BLaER1 treated with 17β-estradiol and CSF1 and Interleukin-3, amounts not matched to agents 10 nM and 100 nM (cell line): Measurements from ENCODE around the gene KRT8.
"Not testable (repeated sequence)": the region's sequence is repeated elsewhere in the genome, so short reads cannot be mapped to it uniquely, and the experiment has no call there.

Experiments
- H3K27ac ChIP-seq, 11 experiments: shearing (Covaris generic); formaldehyde crosslinking; 2 replicates each; pipeline ENCODE4 v1.8.1; 2022
- H3K27me3 ChIP-seq, 11 experiments: shearing (Covaris generic); formaldehyde crosslinking; 2 replicates each; pipeline ENCODE4 v1.8.1; 2022
- H3K36me3 ChIP-seq, 11 experiments: shearing (Covaris generic); formaldehyde crosslinking; 2 replicates each; pipeline ENCODE4 v1.8.1; 2022
- H3K4me1 ChIP-seq, 10 experiments: shearing (Covaris generic); formaldehyde crosslinking; 2 replicates each; pipeline ENCODE4 v1.8.1; 2022
- H3K4me2 ChIP-seq, 11 experiments: shearing (Covaris generic); formaldehyde crosslinking; 2 replicates each; pipeline ENCODE4 v1.8.1; 2022
- H3K4me3 ChIP-seq, 10 experiments: shearing (Covaris generic); formaldehyde crosslinking; 2 replicates each; pipeline ENCODE4 v1.8.1; 2022
- H3K9ac ChIP-seq, 11 experiments: shearing (Covaris generic); formaldehyde crosslinking; 2 replicates each; pipeline ENCODE4 v1.8.1; 2022
- H3K9me3 ChIP-seq, 11 experiments: shearing (Covaris generic); formaldehyde crosslinking; replicated peaks in 1 of 11; 2 replicates each; pipeline ENCODE4 v1.8.1; 2022
- H4K20me1 ChIP-seq, 11 experiments: shearing (Covaris generic); formaldehyde crosslinking; 2 replicates each; pipeline ENCODE4 v1.8.1; 2022
- Cebpa-rat ChIP-seq, 11 experiments: shearing (Covaris generic); IDR thresholded peaks; 2 replicates each; pipeline ENCODE4 v1.8.1; 2022

Gene KRT8

DNA sequence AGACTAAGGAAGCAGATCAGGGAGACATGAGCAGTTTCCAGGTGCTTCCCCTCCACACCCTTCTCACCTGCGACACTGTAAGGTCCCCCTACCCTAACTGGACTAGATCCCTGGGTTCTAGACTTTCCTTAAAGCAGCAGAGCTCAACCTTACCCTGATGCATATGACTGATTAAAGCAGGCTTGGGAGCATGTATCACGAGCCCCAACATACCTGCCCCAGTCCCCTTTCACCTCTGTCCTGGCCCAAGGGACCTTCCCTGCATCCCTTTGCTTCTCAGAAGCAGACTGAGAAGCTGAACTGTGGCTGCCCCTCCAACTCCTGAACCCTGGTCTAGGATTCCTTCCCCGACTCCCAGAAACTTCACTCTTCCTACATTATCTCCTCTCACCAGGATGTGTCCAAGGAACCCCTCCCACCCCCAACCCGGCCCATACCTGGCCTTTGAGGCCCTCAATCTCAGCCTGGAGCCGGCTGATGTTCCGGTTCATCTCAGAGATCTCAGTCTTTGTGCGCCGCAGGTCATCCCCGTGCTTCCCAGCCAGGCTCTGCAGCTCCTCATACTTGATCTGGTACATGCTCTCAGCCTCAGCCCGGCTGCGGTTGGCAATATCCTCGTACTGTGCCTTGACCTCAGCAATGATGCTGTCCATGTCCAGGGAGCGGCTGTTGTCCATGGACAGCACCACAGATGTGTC, 5.4 kb downstream of the KRT8 start:
- Histone ChIP-seq H3K27ac (no peak overlapping the region), H4K20me1 (no peaks in the 10 kb centered on the region), H3K4me2 (no peak overlapping the region), H3K9me3 (no peaks in the 10 kb centered on the region), H3K4me1 (peaks cover 5 to 13% (median 8%) of the 10 kb centered on the region in 10 experiments; a peak in 18 of 20 replicates), H3K4me3 (no peak overlapping the region), H3K36me3 (no peaks in the 10 kb centered on the region), H3K27me3 (no peaks in the 10 kb centered on the region), H3K9ac (no peak overlapping the region)
- TF ChIP-seq Cebpa-rat (IDR thresholded peaks at IDR 0.05), result no peak

DNA sequence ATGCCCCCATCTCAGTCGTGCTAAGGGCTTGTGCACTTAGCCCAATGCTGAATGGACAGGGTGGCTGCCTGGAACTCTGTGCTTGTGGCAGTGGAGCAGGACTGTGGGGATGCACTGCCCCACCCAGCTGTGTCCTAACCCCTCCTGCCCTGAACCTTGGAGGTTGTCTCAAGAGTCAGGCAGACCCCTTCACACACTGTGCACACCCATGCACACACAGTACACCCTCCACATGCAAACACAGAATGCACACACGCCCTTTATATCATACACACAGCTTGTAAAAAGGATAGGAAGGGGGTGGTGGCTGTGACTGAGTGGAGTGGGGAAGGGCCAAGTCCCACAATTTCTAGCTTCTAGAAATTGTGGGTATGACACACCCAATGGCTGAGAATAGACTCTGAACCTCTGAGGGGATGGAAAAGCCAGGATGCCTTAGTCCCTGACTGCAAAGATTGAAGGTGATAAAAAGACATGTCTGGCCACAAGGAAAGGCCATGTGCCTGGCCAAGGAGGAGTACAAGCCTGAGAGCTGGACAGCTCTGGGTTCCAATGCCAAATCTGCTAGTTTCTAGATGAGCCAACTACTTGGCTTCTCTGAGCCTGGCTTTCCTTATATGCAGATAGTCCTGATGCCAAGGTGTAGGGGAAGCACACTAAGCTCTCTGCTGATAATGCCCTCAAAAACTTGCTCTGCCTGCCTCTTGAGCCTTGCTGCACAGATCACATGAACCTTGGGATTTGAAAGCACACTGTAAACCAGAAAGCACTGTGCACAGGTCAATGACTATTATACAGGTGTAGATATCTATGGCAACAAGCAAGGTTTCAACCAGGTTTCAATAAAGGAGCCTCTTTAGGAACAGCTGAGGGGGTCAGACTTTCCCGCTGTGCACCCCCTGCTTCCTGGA, 8.4 kb downstream of the KRT8 start:
- no peak for TF ChIP-seq Cebpa-rat (IDR thresholded peaks at IDR 0.05)
- H3K4me3 ChIP-seq, result no peak overlapping the region
- H3K9ac ChIP-seq, result no peak overlapping the region
- H3K36me3 ChIP-seq, result no peaks in the 10 kb centered on the region
- no peaks in the 10 kb centered on the region for H3K4me1 ChIP-seq
- no peaks in the 10 kb centered on the region for H3K27me3 ChIP-seq
- no peaks in the 10 kb centered on the region for H4K20me1 ChIP-seq
- no peak overlapping the region for H3K4me2 ChIP-seq
- H3K9me3 ChIP-seq, result no peaks in the 10 kb centered on the region
- H3K27ac ChIP-seq, result no peak overlapping the region

DNA sequence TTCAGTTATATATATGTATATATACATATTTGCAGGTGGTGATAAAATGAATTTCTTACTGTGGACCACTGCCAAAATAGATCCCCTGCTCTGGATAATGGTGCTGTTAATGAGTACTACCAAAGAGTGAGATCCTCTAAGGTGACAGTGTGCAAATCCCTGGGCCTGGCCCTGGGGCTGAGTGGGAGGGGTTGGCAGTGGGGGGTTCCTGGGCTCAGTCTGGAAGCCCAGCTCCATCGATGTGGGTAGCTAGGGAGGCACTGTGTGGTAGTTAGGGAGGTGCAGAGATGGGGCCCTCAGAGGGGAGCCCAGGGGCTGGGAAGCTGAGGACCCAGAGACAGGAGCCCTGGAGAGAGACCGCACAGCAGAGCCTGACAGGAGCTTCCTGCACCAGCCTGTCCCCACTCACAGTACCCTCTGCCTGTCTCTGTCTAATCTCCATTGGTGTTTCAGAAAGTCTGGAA, 9.1 kb downstream of the KRT8 start:
- no peak for TF ChIP-seq Cebpa-rat (IDR thresholded peaks at IDR 0.05)
- no peak overlapping the region for H3K27ac ChIP-seq

GRCh38 chr12:52892974-52893373, 11.9 kb downstream of the KRT8 start:
- Histone ChIP-seq H4K20me1 (no peaks in the 10 kb centered on the region), H3K36me3 (no peaks in the 10 kb centered on the region), H3K4me3 (no peak overlapping the region), H3K27me3 (no peaks in the 10 kb centered on the region), H3K4me1 (no peaks in the 10 kb centered on the region), H3K4me2 (no peak overlapping the region), H3K27ac (no peak overlapping the region), H3K9ac (no peak overlapping the region), H3K9me3 (no peaks in the 10 kb centered on the region)
- TF ChIP-seq Cebpa-rat (IDR thresholded peaks at IDR 0.05), result no peak

More for the DNA sequence above, 9.1 kb downstream of the KRT8 start:
- Histone ChIP-seq H3K4me1 (no peaks in the 10 kb centered on the region), H3K4me2 (no peak overlapping the region), H3K4me3 (no peak overlapping the region), H3K9me3 (no peaks in the 10 kb centered on the region), H4K20me1 (no peaks in the 10 kb centered on the region), H3K9ac (no peak overlapping the region), H3K27me3 (no peaks in the 10 kb centered on the region), H3K36me3 (no peaks in the 10 kb centered on the region)

GRCh38 chr12:52892207-52892852, 12.5 kb downstream of the KRT8 start:
- no peaks in the 10 kb centered on the region for H3K27me3 ChIP-seq
- H4K20me1 ChIP-seq, result no peaks in the 10 kb centered on the region
- H3K9me3 ChIP-seq, result no peaks in the 10 kb centered on the region
- no peaks in the 10 kb centered on the region for H3K4me1 ChIP-seq
- H3K36me3 ChIP-seq, result no peaks in the 10 kb centered on the region
- no peak for TF ChIP-seq Cebpa-rat (IDR thresholded peaks at IDR 0.05)
- H3K4me3 ChIP-seq, result no peak overlapping the region
- no peak overlapping the region for H3K4me2 ChIP-seq
- no peak overlapping the region for H3K27ac ChIP-seq
- H3K9ac ChIP-seq, result no peak overlapping the region

DNA sequence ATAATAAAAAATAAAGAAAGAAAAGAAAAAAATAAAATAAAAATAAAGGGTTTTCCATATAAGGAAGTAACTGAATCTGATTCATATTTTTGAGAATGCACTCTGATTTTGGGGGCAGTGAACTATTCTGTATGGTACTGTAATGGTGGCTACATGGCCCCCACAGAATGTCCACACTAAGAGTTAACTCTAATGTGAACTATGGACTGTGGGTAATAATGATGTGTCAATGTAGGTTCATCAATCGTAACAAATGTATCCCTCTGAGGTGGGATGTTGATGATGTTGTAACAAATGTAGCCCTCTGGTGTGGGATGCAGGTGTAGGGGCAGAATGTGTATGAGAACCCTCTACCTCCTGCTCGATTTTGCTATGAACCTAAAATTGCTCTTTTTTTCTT, 13.8 kb downstream of the KRT8 start:
- H3K36me3 ChIP-seq, result no peaks in the 10 kb centered on the region
- no peaks in the 10 kb centered on the region for H3K27me3 ChIP-seq
- TF ChIP-seq Cebpa-rat (IDR thresholded peaks at IDR 0.05), result no peak
- H3K9me3 ChIP-seq, result no peaks in the 10 kb centered on the region
- H3K4me3 ChIP-seq, result no peak overlapping the region
- no peaks in the 10 kb centered on the region for H3K4me1 ChIP-seq
- H3K27ac ChIP-seq, result no peak overlapping the region
- no peak overlapping the region for H3K4me2 ChIP-seq
- no peak overlapping the region for H3K9ac ChIP-seq
- H4K20me1 ChIP-seq, result no peaks in the 10 kb centered on the region

GRCh38 chr12:52890417-52890816, 14.5 kb downstream of the KRT8 start:
- Histone ChIP-seq H3K27me3 (no peaks in the 10 kb centered on the region), H3K4me1 (no peaks in the 10 kb centered on the region), H3K9me3 (no peaks in the 10 kb centered on the region), H3K4me3 (no peak overlapping the region), H3K9ac (no peak overlapping the region), H3K27ac (no peak overlapping the region), H3K4me2 (no peak overlapping the region), H3K36me3 (no peaks in the 10 kb centered on the region), H4K20me1 (no peaks in the 10 kb centered on the region)
- no peak for TF ChIP-seq Cebpa-rat (IDR thresholded peaks at IDR 0.05)

DNA sequence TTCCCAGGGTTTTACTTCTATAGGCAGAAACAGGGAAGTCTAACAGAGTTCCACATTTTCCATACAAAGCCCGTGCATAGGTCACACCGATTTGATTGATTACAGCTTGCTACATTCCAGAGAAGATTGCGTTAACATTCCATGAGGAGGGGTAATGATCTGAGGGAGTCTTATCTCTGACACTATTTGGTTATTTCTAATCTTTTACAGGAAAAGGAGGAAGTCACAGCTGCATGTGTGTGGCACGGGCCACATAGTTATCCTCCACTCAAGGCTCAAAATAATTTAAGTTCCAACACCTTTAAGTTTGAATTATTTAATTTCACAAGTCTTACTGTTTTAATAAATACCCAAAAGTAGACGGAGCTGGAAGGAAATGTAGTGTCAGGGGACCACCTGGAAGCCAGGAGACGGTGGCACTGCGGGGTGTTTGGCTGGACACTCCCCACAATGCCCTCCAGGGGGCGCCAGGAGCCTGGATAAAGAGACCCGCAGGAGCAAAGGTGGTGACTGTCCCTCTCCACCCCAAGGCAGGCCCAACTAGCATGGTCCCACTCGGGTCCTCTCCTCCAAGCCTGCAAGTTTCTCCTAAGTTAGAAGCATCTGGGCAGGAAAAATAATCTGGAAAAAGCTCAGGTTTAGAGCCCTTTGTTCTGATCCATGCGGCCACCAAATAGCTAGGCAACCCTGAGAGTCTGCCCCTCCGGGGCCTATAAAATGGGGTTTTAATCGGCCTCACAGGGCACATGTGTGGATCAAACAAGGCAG, 20.2 kb downstream of the KRT8 start:
- H3K4me2 ChIP-seq, result peak overlapping the region in 2 of 11 experiments; percentile 10 to 23; a peak in 2 of 22 replicates
- no peak overlapping the region for H3K27ac ChIP-seq
- no peaks in the 10 kb centered on the region for H4K20me1 ChIP-seq

GRCh38 chr12:52880499-52880898, 24.4 kb downstream of the KRT8 start:
- H4K20me1 ChIP-seq, H3K27ac ChIP-seq, H3K27me3 ChIP-seq, H3K9me3 ChIP-seq, H3K36me3 ChIP-seq, H3K4me3 ChIP-seq: not testable (repeated sequence)
- H3K4me1 ChIP-seq, result peaks cover 4 to 42% (median 33%) of the 10 kb centered on the region in 10 experiments; a peak in 18 of 20 replicates
- H3K9ac ChIP-seq, result peak overlapping the region in 4 of 11 experiments; percentile 7 to 33 (median 18); a peak in 3 of 22 replicates
- H3K4me2 ChIP-seq, result peak overlapping the region in 8 of 11 experiments; percentile 64 to 76 (median 69); a peak in 16 of 22 replicates

More for the DNA sequence above, 20.2 kb downstream of the KRT8 start:
- Histone ChIP-seq H3K9me3 (no peaks in the 10 kb centered on the region), H3K4me3 (no peak overlapping the region), H3K9ac (no peak overlapping the region), H3K4me1 (peaks cover 0 to 14% (median 8%) of the 10 kb centered on the region in 10 experiments; a peak in 9 of 20 replicates), H3K36me3 (no peaks in the 10 kb centered on the region), H3K27me3 (no peaks in the 10 kb centered on the region)
- no peak for TF ChIP-seq Cebpa-rat (IDR thresholded peaks at IDR 0.05)
